ENCODE results near the gene MSI2.

The MSI2 gene

GRCh38 chr17:57269598-57270255, 13.4 kb downstream of the MSI2 start:
- DNase-seq (ENCODE audit: low read depth in 2 of 2), result no peak

DNA sequence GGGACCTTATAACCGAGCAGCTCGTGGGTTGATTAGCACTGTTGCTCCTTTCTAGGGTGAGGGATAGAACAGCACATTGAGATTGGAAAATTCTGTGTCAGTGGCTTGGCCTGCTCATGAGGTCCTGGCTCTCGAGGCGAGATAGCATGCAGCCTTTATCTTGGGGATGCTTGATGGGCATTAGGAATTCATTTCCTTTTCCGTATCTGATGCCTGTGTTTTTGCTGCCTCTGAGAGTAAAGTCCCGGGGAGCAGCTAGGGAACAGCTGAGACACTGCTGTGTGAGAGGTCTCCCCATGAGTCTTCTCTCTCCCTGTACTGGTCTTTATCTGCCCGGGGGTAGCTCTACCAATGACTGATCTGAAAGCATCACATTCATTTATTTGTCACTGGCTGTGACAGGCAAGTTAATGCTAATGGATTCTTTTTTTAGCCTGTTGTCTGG, 14.5 kb downstream of the MSI2 start:
- DNase-seq (ENCODE audit: low read depth in 2 of 2), result no peak

GRCh38 chr17:57271821-57272220, 15.5 kb downstream of the MSI2 start:
- DNase-seq (ENCODE audit: low read depth in 2 of 2), result no peak

DNA sequence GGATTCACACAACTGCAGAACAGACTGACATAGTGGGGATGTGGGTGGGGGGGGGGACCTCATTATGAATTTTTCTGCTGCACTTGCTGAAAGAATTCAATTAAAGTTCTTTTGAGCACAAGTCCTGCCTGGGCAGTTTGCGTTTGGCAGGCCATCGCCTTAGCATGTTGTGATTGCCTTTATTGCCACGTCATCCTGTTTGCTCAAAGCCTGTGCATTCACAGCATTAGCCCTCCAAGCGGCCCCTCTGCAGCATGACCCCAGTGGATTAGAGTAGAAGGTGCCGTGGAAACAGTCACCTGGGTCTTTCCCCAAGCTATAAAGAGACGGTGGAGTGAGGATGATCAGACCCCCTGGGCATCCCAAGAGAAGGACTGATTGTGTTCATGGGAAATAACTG, 17.2 kb downstream of the MSI2 start:
- DNase-seq (ENCODE audit: low read depth in 2 of 2), result no peak

DNA sequence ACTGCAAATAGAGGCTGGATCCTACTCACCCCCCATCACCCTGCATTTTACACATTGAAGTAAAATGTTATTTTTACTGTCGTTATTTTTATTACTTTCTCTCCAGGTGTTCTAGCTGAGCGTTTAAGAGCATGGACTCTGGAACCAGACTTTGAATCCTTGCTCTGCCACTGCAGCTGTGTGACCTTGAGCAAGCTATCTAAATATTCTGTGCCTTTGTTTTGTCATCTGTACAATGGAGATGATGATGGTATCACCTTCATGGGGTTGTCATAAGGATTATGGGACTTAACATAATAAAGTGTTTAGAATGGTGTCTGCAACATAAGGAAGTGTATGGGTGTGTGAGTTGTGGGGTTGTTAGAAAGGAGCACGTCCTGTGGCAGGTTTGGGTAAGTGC, 17.8 kb downstream of the MSI2 start:
- DNase-seq (ENCODE audit: low read depth in 2 of 2), result no peak

DNA sequence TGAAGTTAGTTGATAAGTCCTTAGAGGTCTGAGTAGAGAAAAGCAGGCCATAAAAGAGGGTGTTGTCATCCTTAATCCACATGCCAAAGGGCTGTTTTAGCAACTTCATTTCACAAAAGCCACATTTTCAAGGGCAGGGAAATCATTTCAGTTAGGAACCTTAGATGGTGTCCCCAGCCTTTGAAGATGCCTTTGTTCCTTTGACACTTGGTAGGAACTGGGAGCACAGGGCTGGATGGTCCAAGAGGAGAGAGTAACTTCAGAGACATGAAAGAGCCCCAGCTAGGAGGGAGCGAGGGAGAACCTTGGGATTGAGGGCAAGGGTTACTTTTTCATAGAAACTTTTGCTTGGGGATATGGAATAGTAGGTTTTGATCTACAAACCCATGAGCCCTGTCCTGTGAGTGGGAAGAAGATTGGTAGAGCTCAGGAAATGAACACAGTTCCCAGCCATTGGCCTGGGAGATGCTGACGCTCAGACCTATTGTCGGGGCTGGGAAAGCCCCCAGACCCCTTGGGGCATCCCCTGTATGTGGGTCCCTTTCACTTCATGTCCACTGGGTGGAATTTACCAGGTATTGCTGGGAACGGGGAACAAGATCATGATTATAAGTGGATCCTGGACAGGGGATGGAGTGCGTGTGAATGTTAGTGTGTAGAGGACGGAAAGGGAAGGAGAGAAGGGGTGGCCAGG, 18.9 kb downstream of the MSI2 start:
- no peak for DNase-seq (ENCODE audit: low read depth in 2 of 2)

- no peak for DNase-seq (ENCODE audit: low read depth in 2 of 2)
Measured at GRCh38 chr17:57276621-57277020, 20.3 kb downstream of the MSI2 start.

GRCh38 chr17:57277923-57278604, 21.7 kb downstream of the MSI2 start:
- DNase-seq (ENCODE audit: low read depth in 2 of 2), result no peak

- DNase-seq (ENCODE audit: low read depth in 2 of 2), result no peak
Measured at GRCh38 chr17:57278740-57279387, 22.5 kb downstream of the MSI2 start.

GRCh38 chr17:57279432-57279831, 23.1 kb downstream of the MSI2 start:
- no peak for DNase-seq (ENCODE audit: low read depth in 2 of 2)

DNA sequence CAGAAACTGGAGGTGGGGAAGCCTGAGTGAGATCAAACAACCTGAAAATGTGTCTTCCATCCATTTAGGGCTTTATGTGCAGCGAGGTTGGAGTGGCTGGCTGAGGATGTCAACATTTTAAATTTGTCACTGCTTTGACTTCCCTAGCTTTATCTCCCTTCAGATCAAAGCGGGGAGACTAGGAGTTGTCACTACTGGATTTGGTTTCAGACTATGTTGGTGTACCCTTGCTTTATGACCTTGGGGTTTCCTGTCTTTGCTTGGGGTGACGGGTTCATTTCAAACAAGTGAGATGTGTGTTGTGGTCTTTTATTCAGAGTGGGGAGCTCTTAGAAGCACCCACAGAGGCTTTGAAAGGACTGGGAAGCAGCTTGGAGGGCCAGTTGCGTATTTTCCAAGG, 25.6 kb downstream of the MSI2 start:
- DNase-seq (ENCODE audit: low read depth in 2 of 2), result no peak

DNA sequence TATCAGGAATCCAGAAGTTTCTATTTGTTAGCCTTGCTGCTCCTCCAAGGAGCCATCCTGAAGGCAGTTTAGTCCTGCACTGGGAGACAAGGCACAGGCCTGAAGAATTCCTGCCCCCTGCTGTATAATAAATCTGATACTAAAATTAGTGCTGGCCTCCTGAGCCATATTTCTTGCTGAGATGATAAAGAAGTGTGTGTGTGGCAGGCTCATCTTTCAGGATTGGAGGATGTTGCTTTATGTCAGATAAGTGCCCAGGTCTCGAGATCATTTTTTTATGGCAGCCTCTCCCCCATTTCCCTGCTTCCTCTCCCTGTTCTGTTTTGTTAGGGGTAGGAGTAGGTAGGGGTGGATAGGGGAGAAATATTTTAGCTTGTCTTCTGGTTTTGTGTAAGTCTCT, 26.0 kb downstream of the MSI2 start:
- DNase-seq (ENCODE audit: low read depth in 2 of 2), result no peak

DNA sequence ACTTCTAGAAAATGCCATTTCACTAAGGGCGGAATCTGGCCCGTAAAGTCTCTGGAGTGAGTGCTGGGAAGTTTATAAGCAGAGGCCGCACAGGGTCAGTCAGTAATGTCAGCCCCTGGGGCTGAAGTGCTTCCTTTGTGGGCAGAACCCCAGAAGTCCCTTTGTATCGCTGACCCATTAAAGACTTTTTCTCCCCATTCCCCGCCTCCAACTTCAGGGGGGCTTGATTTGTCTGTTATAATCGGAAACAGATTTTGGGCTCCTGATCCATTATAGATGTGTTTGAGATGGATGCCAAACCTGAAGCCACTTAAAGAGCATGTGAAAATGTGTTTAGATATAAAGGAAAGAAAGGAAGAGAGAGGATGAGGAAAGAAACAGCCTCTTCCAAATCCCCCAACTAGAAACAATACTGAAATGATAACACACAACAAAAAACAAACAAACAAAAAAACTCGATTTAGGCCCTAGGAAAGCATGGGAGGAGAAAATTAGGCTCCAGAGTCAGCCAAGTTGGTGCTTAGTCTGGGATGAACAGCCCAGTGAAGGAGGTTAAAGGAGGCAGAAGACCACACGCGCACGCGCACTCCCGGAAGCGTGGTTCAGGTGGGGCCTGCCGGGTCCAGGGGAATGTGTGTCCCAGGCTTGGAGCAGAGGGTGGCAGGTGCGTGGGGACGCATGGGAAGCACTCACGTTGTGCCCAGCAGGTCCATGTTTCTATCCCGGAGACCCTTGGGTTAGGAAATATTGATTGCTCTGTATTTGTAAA, 27.1 kb downstream of the MSI2 start:
- DNase-seq (ENCODE audit: low read depth in 2 of 2), result no peak

GRCh38 chr17:57284583-57284982, 28.3 kb downstream of the MSI2 start:
- no peak for DNase-seq (ENCODE audit: low read depth in 2 of 2)

DNA sequence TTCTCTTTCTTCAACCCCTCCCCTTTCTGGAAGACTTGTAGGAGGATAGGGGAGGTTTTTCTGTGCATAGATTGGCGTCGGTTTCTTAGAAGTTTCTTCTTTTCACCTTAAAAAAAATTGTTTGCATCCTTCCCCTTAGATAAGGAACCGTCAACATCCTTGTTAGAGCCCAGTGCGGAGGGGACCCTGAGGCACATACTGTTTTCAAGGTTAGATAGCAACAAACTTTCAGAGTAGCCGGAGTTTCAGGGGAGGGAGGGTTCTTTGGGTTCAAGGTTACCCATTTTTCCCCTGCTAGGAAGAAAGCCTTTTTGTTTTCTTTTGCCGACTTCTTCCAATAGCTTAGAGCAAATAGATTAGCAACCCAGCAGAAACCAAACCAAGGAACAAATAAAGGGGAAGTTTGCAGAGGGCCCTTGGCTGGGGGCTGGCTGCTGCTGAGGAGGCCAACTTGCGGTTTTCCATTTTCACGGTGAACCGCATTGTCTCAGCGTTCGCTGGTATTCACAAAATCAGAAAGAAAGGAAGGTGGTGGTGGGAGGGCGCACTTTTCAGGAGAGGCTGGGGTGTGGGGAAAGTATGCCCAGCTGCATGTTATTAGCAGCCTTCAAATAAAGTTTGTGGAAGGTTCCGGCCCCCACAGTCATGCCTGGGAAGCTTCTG, 28.8 kb downstream of the MSI2 start:
- peak in 1 of 2 donors; percentile 16 for DNase-seq (ENCODE audit: low read depth in 2 of 2)

DNA sequence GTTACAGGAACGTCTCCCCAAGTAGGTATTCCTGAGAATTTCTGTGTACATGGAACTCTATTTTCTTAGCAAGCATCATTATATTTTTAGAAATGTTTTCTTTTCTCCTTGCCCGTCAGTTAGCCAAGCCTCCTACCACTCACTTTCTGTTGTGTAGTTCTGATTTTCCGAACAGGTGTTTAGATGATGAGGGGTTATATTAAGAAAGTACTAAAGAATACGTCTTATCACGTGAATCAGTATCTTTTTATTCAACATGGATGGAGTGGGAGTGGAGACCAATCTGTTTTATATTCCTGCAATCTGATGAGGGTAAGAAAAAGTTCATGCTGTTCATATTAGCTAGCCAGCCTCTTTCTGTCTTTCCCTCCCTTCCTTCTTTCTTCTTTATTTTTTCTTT, 29.4 kb downstream of the MSI2 start:
- no peak for DNase-seq (ENCODE audit: low read depth in 2 of 2)

- DNase-seq (ENCODE audit: low read depth in 2 of 2), result no peak
Measured at GRCh38 chr17:57286399-57287105, 30.2 kb downstream of the MSI2 start.

DNA sequence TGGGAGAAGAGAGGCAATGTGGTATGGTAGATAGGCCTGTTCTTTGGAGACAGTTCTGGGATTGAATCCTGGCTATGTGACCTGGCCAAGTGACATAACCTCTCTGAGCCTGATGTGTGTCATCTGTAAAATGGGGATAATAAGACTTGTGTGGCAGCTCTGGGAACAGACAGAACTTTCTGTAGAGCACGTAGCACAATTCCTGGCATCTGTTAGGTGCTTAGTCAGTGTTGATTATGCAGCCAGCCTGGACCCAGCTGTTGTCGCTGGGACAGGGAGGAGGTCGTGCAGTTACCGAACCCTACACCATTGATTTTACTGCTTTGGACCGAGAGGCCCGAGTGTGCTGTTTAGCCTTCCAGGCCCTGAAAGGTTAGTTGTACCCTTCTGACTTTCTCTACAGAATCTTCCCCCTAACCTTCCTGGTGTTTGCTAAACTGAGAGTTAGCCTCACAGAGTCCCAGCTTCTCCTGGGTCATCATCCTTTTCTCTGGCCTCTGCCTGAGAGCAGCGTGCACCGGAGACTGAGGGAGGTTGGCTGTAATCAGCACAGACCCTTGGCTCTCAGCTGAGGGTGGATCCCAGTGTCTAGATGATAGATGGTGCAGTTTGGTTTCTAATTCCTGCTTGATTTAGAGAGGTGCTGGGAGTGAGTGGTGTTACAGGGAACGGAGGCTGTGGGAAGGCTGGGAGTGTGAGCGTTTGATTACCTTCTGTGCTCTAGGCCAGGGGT, 31.9 kb downstream of the MSI2 start:
- DNase-seq (ENCODE audit: low read depth in 2 of 2), result no peak

- DNase-seq (ENCODE audit: low read depth in 2 of 2), result no peak
Measured at GRCh38 chr17:57288773-57289121, 32.4 kb downstream of the MSI2 start.

DNA sequence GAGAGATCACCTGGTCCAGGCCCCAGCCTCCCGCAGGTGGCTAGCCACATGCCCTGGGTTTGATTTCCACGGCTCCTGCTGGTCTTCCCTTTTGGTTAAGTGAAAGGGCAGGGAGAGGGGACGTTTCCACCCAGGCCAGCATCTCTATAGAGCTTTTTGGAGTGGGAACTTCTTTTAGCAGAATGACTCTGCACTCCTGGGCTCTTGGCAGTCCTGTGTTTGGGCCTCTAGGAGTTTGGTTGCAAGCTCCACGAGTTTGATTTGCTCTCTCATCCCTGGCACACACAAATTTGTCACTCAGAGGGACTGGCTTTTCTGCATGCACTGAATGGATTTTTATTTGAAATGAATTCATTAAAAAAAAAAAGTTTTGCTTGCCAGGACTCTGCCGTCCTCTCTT, 32.8 kb downstream of the MSI2 start:
- DNase-seq (ENCODE audit: low read depth in 2 of 2), result no peak
